Mesenchymal stem cell (in vitro differentiated cells and primary cell): Measurements from ENCODE around the gene ANKRD13D.

Source experiments
- DNase-seq: peaks from one replicate; pipeline ENCODE4 v3.0.0-alpha.2; 2013
- H2AFZ ChIP-seq: one replicate; pipeline ENCODE4 v1.6.1; 2013; ENCODE audit warnings: low read depth, mild to moderate bottlenecking, control low read depth, inconsistent platforms, low read length, moderate library complexity
- H2AK5ac ChIP-seq: 2 replicates; pipeline ENCODE4 v1.6.1; 2013; ENCODE audit warnings: low read length, moderate library complexity, mild to moderate bottlenecking, inconsistent platforms; ENCODE audit not compliant: severe bottlenecking
- H2BK120ac ChIP-seq: one replicate; pipeline ENCODE4 v1.6.1; 2013; ENCODE audit warnings: low read depth, mild to moderate bottlenecking, inconsistent platforms, low read length, moderate library complexity
- H2BK12ac ChIP-seq, 2 experiments: one replicate each; pipeline ENCODE4 v1.6.1; 2013; ENCODE audit warnings: inconsistent platforms in 2 of 2, low read length in 2 of 2, mild to moderate bottlenecking in 2 of 2, moderate library complexity in 2 of 2, control low read depth in 1 of 2
- H2BK15ac ChIP-seq: one replicate; pipeline ENCODE4 v1.6.1; 2013; ENCODE audit warnings: mild to moderate bottlenecking, low read depth, inconsistent platforms; ENCODE audit not compliant: poor library complexity, severe bottlenecking
- H2BK5ac ChIP-seq: 2 replicates; pipeline ENCODE4 v1.6.1; 2013; ENCODE audit warnings: low read depth, mild to moderate bottlenecking, low read length, control low read depth, inconsistent platforms; ENCODE audit not compliant: poor library complexity, severe bottlenecking
- H3K14ac ChIP-seq, 2 experiments: one replicate each; pipeline ENCODE4 v1.6.1; 2013; ENCODE audit warnings: inconsistent platforms in 2 of 2, low read length in 2 of 2, control low read depth in 1 of 2, mild to moderate bottlenecking in 1 of 2, moderate library complexity in 1 of 2
- H3K18ac ChIP-seq, 2 experiments: one replicate each; pipeline ENCODE4 v1.6.1; 2013; ENCODE audit warnings: inconsistent platforms in 2 of 2, low read length in 2 of 2, control low read depth in 1 of 2, low read depth in 1 of 2, mild to moderate bottlenecking in 1 of 2
- H3K23ac ChIP-seq, 2 experiments: one replicate each; pipeline ENCODE4 v1.6.1; 2013; ENCODE audit warnings: inconsistent platforms in 2 of 2, low read length in 2 of 2, mild to moderate bottlenecking in 2 of 2, moderate library complexity in 2 of 2, control low read depth in 1 of 2
- H3K27ac ChIP-seq: 2 replicates; pipeline ENCODE4 v1.5.1; 2013; ENCODE audit warnings: mild to moderate bottlenecking, moderate library complexity, low read length, control low read depth, inconsistent platforms; ENCODE audit not compliant: poor library complexity, severe bottlenecking
- H3K27me3 ChIP-seq, 2 experiments: 2 replicates each; pipeline versions ENCODE4 v1.6.1 to v1.7.0; 2013; ENCODE audit warnings: low read length in 2 of 2, mild to moderate bottlenecking in 2 of 2, moderate library complexity in 2 of 2, control low read depth in 1 of 2, inconsistent platforms in 1 of 2; ENCODE audit not compliant: control insufficient read depth in 1 of 2, insufficient read depth in 1 of 2
- H3K36me3 ChIP-seq, 2 experiments: 2 replicates each; pipeline versions ENCODE4 v1.6.1 to v1.7.0; 2013; ENCODE audit warnings: low read length in 2 of 2, control low read depth in 1 of 2, inconsistent platforms in 1 of 2, low read depth in 1 of 2, mild to moderate bottlenecking in 1 of 2; ENCODE audit not compliant: insufficient read depth in 2 of 2, control insufficient read depth in 1 of 2
- H3K4ac ChIP-seq, 2 experiments: one replicate each; pipeline ENCODE4 v1.6.1; 2013; ENCODE audit warnings: inconsistent platforms in 2 of 2, low read length in 2 of 2, mild to moderate bottlenecking in 2 of 2, moderate library complexity in 2 of 2, control low read depth in 1 of 2, low read depth in 1 of 2
- H3K4me1 ChIP-seq: 2 replicates; pipeline ENCODE4 v1.6.1; 2013; ENCODE audit warnings: low read depth, low read length, control low read depth; ENCODE audit not compliant: control insufficient read depth, insufficient read depth
- H3K4me2 ChIP-seq: 2 replicates; pipeline ENCODE4 v1.6.1; 2013; ENCODE audit warnings: low read length, mild to moderate bottlenecking, inconsistent platforms; ENCODE audit not compliant: poor library complexity, severe bottlenecking
- H3K4me3 ChIP-seq, 2 experiments: 2 replicates each; pipeline versions ENCODE4 v1.5.1 to v1.7.0; 2013; ENCODE audit warnings: low read length in 2 of 2, mild to moderate bottlenecking in 2 of 2, control low read depth in 1 of 2, low read depth in 1 of 2; ENCODE audit not compliant: insufficient read depth in 1 of 2
- H3K79me1 ChIP-seq: replicated peaks from 2 replicates; pipeline ENCODE4 v1.6.1; 2013; ENCODE audit warnings: mild to moderate bottlenecking, control low read depth, low read length, inconsistent platforms; ENCODE audit not compliant: poor library complexity, severe bottlenecking
- H3K9ac ChIP-seq: 2 replicates; pipeline ENCODE4 v1.7.0; 2013; ENCODE audit warnings: mild to moderate bottlenecking, low read length, moderate library complexity
- H3K9me3 ChIP-seq: 2 replicates; pipeline ENCODE4 v1.7.0; 2013; ENCODE audit warnings: mild to moderate bottlenecking, low read length; ENCODE audit not compliant: control insufficient read depth
- H4K8ac ChIP-seq: one replicate; pipeline ENCODE4 v1.6.1; 2013; ENCODE audit warnings: inconsistent platforms, mild to moderate bottlenecking, low read length, moderate library complexity
- H4K91ac ChIP-seq: one replicate; pipeline ENCODE4 v1.6.1; 2013; ENCODE audit warnings: mild to moderate bottlenecking, low read length, inconsistent platforms
- WGBS: methylation state at CpG from one replicate; pipeline ENCODE4 v1.1.7; 2013; ENCODE audit warnings: mixed read lengths; 5-methylcytosine and 5-hydroxymethylcytosine counted together

ANKRD13D gene

GRCh38 chr11:67312187-67313021 lies 23.3 kb downstream of the ANKRD13D start:
- WGBS = 89% methylated on average over 22 of the region's 22 CpGs
- H3K4ac ChIP-seq = no peak overlapping the region
- no peak overlapping the region for H4K8ac ChIP-seq
- no peak overlapping the region for H3K4me2 ChIP-seq
- H2BK5ac ChIP-seq = no peak overlapping the region
- no peak overlapping the region for H2BK15ac ChIP-seq
- H3K36me3 ChIP-seq = peaks cover 16 to 50% of the 10 kb centered on the region in 2 experiments
- no peak overlapping the region for H3K18ac ChIP-seq
- H3K4me1 ChIP-seq = no peaks in the 10 kb centered on the region
- H3K4me3 ChIP-seq = no peak overlapping the region
- no peak overlapping the region for H2AFZ ChIP-seq
- no peaks in the 10 kb centered on the region for H3K9me3 ChIP-seq
- H3K9ac ChIP-seq = no peak overlapping the region
- peaks cover 1% of the 10 kb centered on the region for H3K79me1 ChIP-seq
- no peak overlapping the region for H3K14ac ChIP-seq
- no peak overlapping the region for H3K23ac ChIP-seq
- no peaks in the 10 kb centered on the region for H3K27me3 ChIP-seq
- no peak overlapping the region for H2BK12ac ChIP-seq
- H2AK5ac ChIP-seq = no peak overlapping the region
- no peak overlapping the region for H4K91ac ChIP-seq
- no peak overlapping the region for H3K27ac ChIP-seq
- DNase-seq = no peak
- no peak overlapping the region for H2BK120ac ChIP-seq

GRCh38 chr11:67313125-67313890 lies 24.2 kb downstream of the ANKRD13D start:
- 91% methylated on average over 11 of the region's 11 CpGs for WGBS
- Histone ChIP-seq H3K4me2 (no peak overlapping the region), H3K4me1 (no peaks in the 10 kb centered on the region), H3K4ac (no peak overlapping the region), H3K79me1 (peaks cover 7% of the 10 kb centered on the region), H2BK12ac (no peak overlapping the region), H3K27me3 (no peaks in the 10 kb centered on the region), H2AFZ (no peak overlapping the region), H3K23ac (no peak overlapping the region), H2AK5ac (no peak overlapping the region), H3K27ac (no peak overlapping the region), H4K8ac (no peak overlapping the region), H3K36me3 (peaks cover 13 to 41% of the 10 kb centered on the region in 2 experiments), H3K9me3 (no peaks in the 10 kb centered on the region), H3K18ac (no peak overlapping the region), H2BK15ac (no peak overlapping the region), H3K14ac (no peak overlapping the region), H3K9ac (no peak overlapping the region), H3K4me3 (no peak overlapping the region), H2BK5ac (no peak overlapping the region), H2BK120ac (no peak overlapping the region), H4K91ac (no peak overlapping the region)
- DNase-seq = no peak

GRCh38 chr11:67314218-67314617 lies 25.1 kb downstream of the ANKRD13D start:
- Histone ChIP-seq H3K4me3 (no peak overlapping the region), H2BK15ac (no peak overlapping the region), H3K79me1 (peaks cover 11% of the 10 kb centered on the region), H2BK5ac (no peak overlapping the region), H3K9me3 (no peaks in the 10 kb centered on the region), H3K27me3 (no peaks in the 10 kb centered on the region), H3K36me3 (peaks cover 9 to 32% of the 10 kb centered on the region in 2 experiments), H4K8ac (no peak overlapping the region), H3K14ac (no peak overlapping the region), H3K27ac (no peak overlapping the region), H2AK5ac (no peak overlapping the region), H3K18ac (no peak overlapping the region), H3K23ac (no peak overlapping the region), H3K9ac (no peak overlapping the region), H2BK12ac (no peak overlapping the region), H2AFZ (no peak overlapping the region), H4K91ac (no peak overlapping the region), H3K4me1 (no peaks in the 10 kb centered on the region), H2BK120ac (no peak overlapping the region), H3K4me2 (no peak overlapping the region), H3K4ac (no peak overlapping the region)
- no peak for DNase-seq
- WGBS = 86% methylated on average over 2 of the region's 2 CpGs

DNA sequence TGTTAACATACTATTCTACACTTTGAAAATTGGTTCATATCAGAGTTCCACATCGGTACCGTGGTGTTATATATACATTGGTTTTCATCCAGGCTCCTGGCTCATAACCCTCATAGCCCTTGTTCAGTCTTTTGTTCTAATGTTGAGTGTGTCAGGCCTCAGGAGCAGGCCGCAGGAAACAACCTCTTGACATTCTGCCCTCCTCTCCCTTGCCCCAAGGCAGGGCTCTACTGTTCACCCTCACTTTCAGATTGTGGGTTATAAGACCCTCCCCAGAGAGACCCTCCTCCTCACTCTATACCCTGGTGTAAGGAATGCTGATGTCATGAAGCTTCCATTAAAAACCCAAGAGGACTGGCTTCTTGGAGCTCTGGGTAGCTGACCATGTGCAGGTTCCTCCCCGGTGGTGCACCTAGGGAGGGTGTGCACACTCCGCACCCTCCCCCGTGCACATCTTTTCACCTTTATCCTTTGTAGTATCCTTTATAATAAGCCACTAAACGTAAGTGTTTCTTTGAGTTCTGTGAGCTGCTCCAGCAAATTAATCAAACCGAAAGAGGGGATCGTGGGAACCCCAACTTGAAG lies 26.3 kb downstream of the ANKRD13D start:
- peaks cover 0 to 20% of the 10 kb centered on the region in 2 experiments for H3K36me3 ChIP-seq
- H2BK15ac ChIP-seq = no peak overlapping the region
- H3K4me3 ChIP-seq = no peak overlapping the region
- H3K4ac ChIP-seq = no peak overlapping the region
- H3K9me3 ChIP-seq = no peaks in the 10 kb centered on the region
- H2AK5ac ChIP-seq = no peak overlapping the region
- no peaks in the 10 kb centered on the region for H3K27me3 ChIP-seq
- H3K79me1 ChIP-seq = peaks cover 11% of the 10 kb centered on the region
- no peak overlapping the region for H2BK5ac ChIP-seq
- H3K18ac ChIP-seq = no peak overlapping the region
- no peak for DNase-seq
- no peak overlapping the region for H2AFZ ChIP-seq
- H4K8ac ChIP-seq = no peak overlapping the region
- H3K27ac ChIP-seq = no peak overlapping the region
- H3K14ac ChIP-seq = no peak overlapping the region
- H3K23ac ChIP-seq = no peak overlapping the region
- H2BK120ac ChIP-seq = no peak overlapping the region
- WGBS = 80% methylated on average over 8 of the region's 9 CpGs
- no peak overlapping the region for H3K9ac ChIP-seq
- H4K91ac ChIP-seq = no peak overlapping the region
- H3K4me2 ChIP-seq = no peak overlapping the region
- no peak overlapping the region for H2BK12ac ChIP-seq
- no peaks in the 10 kb centered on the region for H3K4me1 ChIP-seq
